ENCODE data around the gene ASTN2.

GRCh38 chr9:116718111-116718510 is 696.7 kb downstream of the ASTN2 start:
- TF ChIP-seq CTCF (IDR thresholded peaks at IDR 0.05; ENCODE audit: low read depth, low read length, poor library complexity, severe bottlenecking): no peak
- no peak for TF ChIP-seq EZH2phosphoT487 (IDR thresholded peaks at IDR 0.05; ENCODE audit: borderline replicate concordance, low read length)

Measured in DOHH2 (cell line).